Kidney epithelial cell (primary cell): ENCODE results near the gene DPYD. TPM values are rescaled to one million over a fixed set of nuclear protein-coding genes. Genes with fewer than 3 reads are reported as not detected.

Experiments used
- DNase-seq: peaks from one replicate; pipeline ENCODE4 v3.0.0-alpha.2; 2010; ENCODE audit warnings: low read depth
- H3K27me3 ChIP-seq: 2 replicates; pipeline ENCODE4 v1.6.0; 2011; ENCODE audit warnings: low read length; ENCODE audit not compliant: control insufficient read depth, insufficient read depth
- H3K36me3 ChIP-seq: 2 replicates; pipeline ENCODE4 v1.5.1; 2011; ENCODE audit warnings: low read length; ENCODE audit not compliant: control insufficient read depth, insufficient read depth
- H3K4me3 ChIP-seq: 2 replicates; pipeline ENCODE4 v1.5.1; 2011; ENCODE audit warnings: low read depth, mild to moderate bottlenecking, control low read depth, low read length
- CTCF ChIP-seq: IDR thresholded peaks from 2 replicates; pipeline ENCODE4 v1.5.1; 2011; ENCODE audit warnings: mild to moderate bottlenecking, moderate library complexity, low read length, control low read depth, inconsistent platforms; ENCODE audit not compliant: insufficient read depth, poor library complexity, severe bottlenecking
- total RNA-seq: library from RNA; depleted of rRNA; stranded (reverse); fragments of >200 nt; gene quantifications from 2 replicates; pipeline ENCODE4 v1.2.3, GENCODE V29; 2015

DPYD gene
- total RNA-seq, 1 donor from 2014 or later, result 1.6 TPM

- H3K27me3 ChIP-seq, result no peaks in the 10 kb centered on the region
- no peak for DNase-seq
- TF ChIP-seq CTCF, result no peak
- H3K36me3 ChIP-seq, result no peaks in the 10 kb centered on the region
- H3K4me3 ChIP-seq, result no peak overlapping the region
These were observed 723.9 kb downstream of the DPYD start for GRCh38 chr1:97196825-97197516.

- peak; percentile 82 for DNase-seq
- peak; percentile 8 for TF ChIP-seq CTCF
- Histone ChIP-seq H3K4me3 (no peak overlapping the region), H3K36me3 (no peaks in the 10 kb centered on the region), H3K27me3 (no peaks in the 10 kb centered on the region)
These were observed 727.8 kb downstream of the DPYD start for GRCh38 chr1:97192872-97193572.

GRCh38 chr1:97190326-97190725, 730.5 kb downstream of the DPYD start:
- peak; percentile 38 for DNase-seq
- Histone ChIP-seq H3K36me3 (no peaks in the 10 kb centered on the region), H3K27me3 (no peaks in the 10 kb centered on the region), H3K4me3 (no peak overlapping the region)
- TF ChIP-seq CTCF, result no peak

- peak; percentile 7 for TF ChIP-seq CTCF
- no peaks in the 10 kb centered on the region for H3K36me3 ChIP-seq
- H3K27me3 ChIP-seq, result no peaks in the 10 kb centered on the region
- no peak for DNase-seq
- H3K4me3 ChIP-seq, result no peak overlapping the region
These were observed 734.5 kb downstream of the DPYD start for GRCh38 chr1:97186381-97186780.

- Histone ChIP-seq H3K4me3 (no peak overlapping the region), H3K27me3 (no peaks in the 10 kb centered on the region), H3K36me3 (no peaks in the 10 kb centered on the region)
- TF ChIP-seq CTCF, result no peak
- DNase-seq, result no peak
These were observed 746.7 kb downstream of the DPYD start for GRCh38 chr1:97174039-97174704.

- no peak for TF ChIP-seq CTCF
- no peak for DNase-seq
- no peaks in the 10 kb centered on the region for H3K36me3 ChIP-seq
- H3K4me3 ChIP-seq, result no peak overlapping the region
- H3K27me3 ChIP-seq, result no peaks in the 10 kb centered on the region
These were observed 750.5 kb downstream of the DPYD start for GRCh38 chr1:97170300-97170699.
